Stomach (tissue), 9 donors: Measurements from ENCODE around the gene TAF12. TPM values are rescaled to one million over a fixed set of nuclear protein-coding genes. Genes with fewer than 3 reads are reported as not detected.

Experiments
- DNase-seq, 2 donors: peaks; one replicate each; pipeline versions ENCODE4 v3.0.0 to v3.0.0-alpha.2; 2013 to 2019
- H3K27ac ChIP-seq, 5 donors: fragments of 200-600 bp in 4 of 5; sonication (generic) in 4 of 5; one replicate each; pipeline ENCODE4 v1.5.1; 2013 to 2019; ENCODE audit warnings: mild to moderate bottlenecking in 1 of 5, moderate library complexity in 1 of 5
- H3K27me3 ChIP-seq, 3 donors: fragments of 200-600 bp; sonication (generic); one replicate each; pipeline ENCODE4 v1.5.1; 2017 to 2019; ENCODE audit warnings: mixed run types in 1 of 3
- H3K36me3 ChIP-seq, 4 donors: fragments of 200-600 bp; sonication (generic); 1 replicate in 3 of 4; 2 replicates in 1 of 4; pipeline ENCODE4 v1.5.1; 2016 to 2019
- H3K4me1 ChIP-seq, 4 donors: fragments of 200-600 bp; sonication (generic); one replicate each; pipeline ENCODE4 v1.5.1; 2016 to 2019
- H3K4me3 ChIP-seq, 4 donors: fragments of 200-600 bp; sonication (generic) in 3 of 4; one replicate each; pipeline ENCODE4 v1.5.1; 2016 to 2019; ENCODE audit warnings: mild to moderate bottlenecking in 1 of 4
- H3K9me3 ChIP-seq, 4 donors: fragments of 200-600 bp; sonication (generic); one replicate each; pipeline ENCODE4 v1.5.1; 2016 to 2019
- CTCF ChIP-seq, 7 experiments: fragments of 450-650 bp in 4 of 7; fragments of 200-600 bp in 3 of 7; sonication (generic) in 3 of 7; IDR thresholded peaks; one replicate each; pipeline ENCODE4 v1.5.1; 2016 to 2019; ENCODE audit warnings: antibody characterized with exemption in 7 of 7, control low read depth in 2 of 7, mild to moderate bottlenecking in 1 of 7
- EP300 ChIP-seq: sonication (generic); formaldehyde crosslinking; IDR thresholded peaks from one replicate; pipeline ENCODE4 v1.6.1; 2017; ENCODE audit warnings: antibody characterized with exemption
- POLR2A ChIP-seq, 4 donors: fragments of 450-650 bp; IDR thresholded peaks; one replicate each; pipeline ENCODE4 v1.6.1; 2016; ENCODE audit warnings: antibody characterized with exemption in 4 of 4, control low read depth in 2 of 4, mild to moderate bottlenecking in 1 of 4, moderate library complexity in 1 of 4
- POLR2AphosphoS5 ChIP-seq, 3 donors: sonication (generic); formaldehyde crosslinking; IDR thresholded peaks; one replicate each; pipeline ENCODE4 v1.6.1; 2016; ENCODE audit warnings: antibody characterized with exemption in 3 of 3
- WGBS, 5 donors: extraction: QIAGEN DNeasy Blood & Tissue Kit in 3 of 5; methylation state at CpG; one replicate each; pipeline versions ENCODE4 v1.1.5 to v1.1.7; 2013 to 2018; 5-methylcytosine and 5-hydroxymethylcytosine counted together
- intact Hi-C: fragments of 100-400 bp; cut with DNase I; formaldehyde crosslinking; loops from one replicate; pipeline ENCODE4 v1.15.1; 2023; ENCODE audit warnings: low total_unique reads
- polyA plus RNA-seq, 3 donors: library from polyadenylated mRNA; stranded (reverse); fragments of 200-250 nt; gene quantifications; one replicate each; pipeline ENCODE4 v1.2.3, GENCODE V29; 2013
- total RNA-seq, 5 donors: library from RNA; depleted of rRNA; stranded (reverse); fragments of >200 nt; gene quantifications; one replicate each; pipeline versions ENCODE4 v1.1.0 to v1.2.3, GENCODE V29; 2014 to 2016
- donor health status: healthy with polysubstance abuse.
- donor health status: Bipolar disorder and iron deficiency.
- donor health status: healthy.

Gene TAF12
- total and polyA plus RNA-seq, 8 donors, result 1.8 to 31.2 (median 19.6) TPM

DNA sequence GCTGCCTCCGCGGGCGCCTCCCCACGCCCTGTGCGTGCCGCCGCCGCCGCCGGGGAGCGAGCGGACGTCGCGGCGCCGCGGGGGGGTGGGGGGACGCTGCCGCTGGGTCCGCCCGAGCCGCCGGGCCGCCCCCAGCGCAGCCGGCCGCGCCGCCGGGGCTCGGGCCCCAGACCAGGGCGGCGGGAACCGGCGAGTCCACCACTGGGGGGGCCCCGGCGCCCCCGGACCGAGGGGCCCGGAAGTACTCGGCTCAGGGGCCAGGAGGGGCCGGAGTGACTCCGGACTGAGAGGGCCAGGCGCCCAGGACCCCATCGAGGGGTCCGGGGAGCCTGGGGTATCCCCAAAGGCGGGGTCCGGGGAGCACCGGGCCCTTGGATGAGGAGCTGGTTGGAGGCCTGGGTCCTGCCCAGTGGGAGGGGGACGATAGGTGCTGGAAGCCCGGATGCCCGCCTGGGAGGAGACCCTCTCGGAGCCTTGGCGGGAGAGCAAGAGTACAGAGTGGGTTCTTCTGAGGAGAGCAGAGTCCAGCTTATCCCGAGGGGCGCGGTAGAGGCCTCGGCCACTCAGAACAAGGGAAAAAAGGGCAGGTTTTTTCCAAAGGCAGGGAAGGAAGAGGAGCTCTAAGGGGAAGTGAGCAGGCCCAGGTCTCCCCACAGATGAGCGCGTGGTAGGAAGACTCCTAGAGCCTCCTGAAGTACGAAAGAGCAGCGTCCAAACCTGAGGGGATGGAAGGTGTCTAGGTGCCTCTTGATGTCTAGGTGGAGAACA is 26.3 kb upstream of the TAF12 start:
- peak overlapping the region; percentile 82 to 97 (median 92) for H3K4me3 ChIP-seq
- H3K27ac ChIP-seq, result peak overlapping the region; percentile 95 to 100 (median 98)
- no peaks in the 10 kb centered on the region for H3K9me3 ChIP-seq
- 0 to 2% (median 1%) methylated on average over 16 to 59 of the region's 63 CpGs for WGBS, 5 donors
- TF ChIP-seq CTCF (IDR thresholded peaks at IDR 0.05) (no peak), POLR2A (IDR thresholded peaks at IDR 0.05) (no peak), POLR2AphosphoS5 (IDR thresholded peaks at IDR 0.05) (no peak), EP300 (no peak)
- peaks cover 16 to 24% (median 22%) of the 10 kb centered on the region in 4 donors for H3K4me1 ChIP-seq
- intact Hi-C loops, result no loop called here
- H3K36me3 ChIP-seq, result peaks cover 0 to 9% (median 0%) of the 10 kb centered on the region in 4 donors
- H3K27me3 ChIP-seq, result no peaks in the 10 kb centered on the region
- peak; percentile 27 to 77 for DNase-seq

DNA sequence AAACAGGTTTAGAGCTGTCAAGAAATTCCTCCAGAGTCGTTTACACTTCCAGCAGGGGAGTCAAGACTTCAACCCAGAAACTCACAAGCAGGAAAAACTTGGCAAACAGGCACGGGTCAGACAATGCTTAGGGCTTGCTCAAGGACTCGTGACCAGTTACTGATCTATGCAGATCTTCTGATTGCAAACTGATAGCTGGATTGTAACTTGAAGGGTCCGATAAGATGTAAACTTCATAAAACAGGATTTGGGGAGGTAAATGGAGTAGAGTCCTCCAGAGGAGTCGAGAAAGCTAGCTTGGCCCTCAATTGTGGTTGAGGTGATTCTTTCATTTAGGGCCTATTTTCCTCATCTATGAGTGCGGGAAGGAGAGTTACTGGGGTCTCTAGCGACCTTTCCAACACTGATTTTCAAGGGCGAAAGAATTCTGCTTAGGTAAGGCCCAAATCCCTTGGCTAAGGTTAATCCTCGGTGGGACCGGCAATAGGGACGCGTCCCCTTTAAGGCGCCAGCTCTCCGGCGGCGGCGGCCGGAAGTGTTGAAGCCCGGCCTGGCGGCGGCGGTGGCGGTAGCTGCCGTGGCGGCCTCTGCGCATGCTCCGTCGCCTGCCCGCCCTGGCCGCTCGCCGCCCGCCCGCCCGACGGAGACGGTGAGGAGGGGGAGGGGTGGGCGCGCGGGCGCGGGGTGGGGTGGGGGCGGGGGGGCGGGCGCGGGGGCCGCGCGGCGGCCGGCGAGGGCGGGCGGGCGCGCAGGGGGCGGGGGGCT is 25.5 kb upstream of the TAF12 start, which contains the start of gene GMEB1:
Gene GMEB1, plus strand, starts transcription at position 594 of the 765 bp plus-strand sequence. CDS start 14,829 bp downstream, outside the sequence.
- H3K4me1 ChIP-seq, result peaks cover 16 to 24% (median 22%) of the 10 kb centered on the region in 4 donors
- 1 to 2% (median 1%) methylated on average over 19 to 57 of the region's 57 CpGs for WGBS, 5 donors
- peak within 1 kb of the TSS; percentile 82 to 97 (median 92) for H3K4me3 ChIP-seq
- H3K36me3 ChIP-seq, result peaks cover 0 to 6% (median 0%) of the 10 kb centered on the region in 4 donors
- TF ChIP-seq CTCF (IDR thresholded peaks at IDR 0.05), result no peak
- no peak for TF ChIP-seq POLR2A (IDR thresholded peaks at IDR 0.05)
- no peak for TF ChIP-seq EP300
- peak; percentile 28 to 69 (median 48) for TF ChIP-seq POLR2AphosphoS5 (IDR thresholded peaks at IDR 0.05)
- H3K27ac ChIP-seq, result peak within 1 kb of the TSS; percentile 95 to 100 (median 98)
- H3K9me3 ChIP-seq, result no peaks in the 10 kb centered on the region
- H3K27me3 ChIP-seq, result no peaks in the 10 kb centered on the region
- intact Hi-C loops, result no loop called here
- peak; percentile 91 to 97 for DNase-seq

- Histone ChIP-seq H3K4me3 (no peak overlapping the region), H3K4me1 (peaks cover 16 to 24% (median 22%) of the 10 kb centered on the region in 4 donors), H3K9me3 (no peaks in the 10 kb centered on the region), H3K36me3 (no peaks in the 10 kb centered on the region), H3K27ac (no peak overlapping the region), H3K27me3 (no peaks in the 10 kb centered on the region)
- intact Hi-C loops, result no loop called here
- WGBS, 5 donors, result 95 to 98% (median 97%) methylated on average over 12 of the region's 12 CpGs
- no peak for DNase-seq
- TF ChIP-seq EP300 (no peak), CTCF (IDR thresholded peaks at IDR 0.05) (no peak), POLR2A (IDR thresholded peaks at IDR 0.05) (no peak), POLR2AphosphoS5 (IDR thresholded peaks at IDR 0.05) (no peak)
Observed at GRCh38 chr1:28666806-28667205, 23.9 kb upstream of the TAF12 start.

- Histone ChIP-seq H3K9me3 (no peaks in the 10 kb centered on the region), H3K4me3 (no peak overlapping the region), H3K27me3 (no peaks in the 10 kb centered on the region), H3K4me1 (peaks cover 9 to 12% (median 11%) of the 10 kb centered on the region in 4 donors), H3K36me3 (no peaks in the 10 kb centered on the region), H3K27ac (no peak overlapping the region)
- TF ChIP-seq POLR2AphosphoS5 (IDR thresholded peaks at IDR 0.05) (no peak), CTCF (IDR thresholded peaks at IDR 0.05) (no peak), EP300 (no peak)
- intact Hi-C loops, result no loop called here
- DNase-seq, result no peak
- WGBS, 5 donors, result 73 to 84% (median 76%) methylated on average over 7 of the region's 7 CpGs
Observed at GRCh38 chr1:28663871-28664470, 21.1 kb upstream of the TAF12 start.
